HepG2 (cell line): ENCODE results near the gene CGREF1. TPM values are rescaled to one million over a fixed set of nuclear protein-coding genes. Genes with fewer than 3 reads are reported as not detected.
A peak's percentile ranks its signal among the peaks of the same experiment; 100 is the strongest.

Experiments
- KLF16 ChIP-seq, 2 experiments: sonication (generic) in 1 of 2; formaldehyde crosslinking in 1 of 2; IDR thresholded peaks; 2 replicates each; pipeline versions ENCODE4 v1.6.1 to v1.8.0; 2016 to 2023; ENCODE audit warnings: missing genetic modification reagents in 2 of 2, missing compliant biosample characterization in 1 of 2
- RFXAP ChIP-seq: sonication (generic); formaldehyde crosslinking; IDR thresholded peaks from 2 replicates; pipeline ENCODE4 v1.4.0; 2020; ENCODE audit warnings: missing genetic modification reagents, borderline replicate concordance
- SMARCE1 ChIP-seq: fragments of 450-650 bp; IDR thresholded peaks from 2 replicates; pipeline ENCODE4 v1.6.1; 2017; ENCODE audit warnings: borderline replicate concordance
- THAP11 ChIP-seq: IDR thresholded peaks from 2 replicates; pipeline ENCODE4 v1.6.1; 2016; ENCODE audit warnings: missing biosample characterization, missing genetic modification reagents
- ZNF431 ChIP-seq: sonication (generic); formaldehyde crosslinking; IDR thresholded peaks from 2 replicates; pipeline ENCODE4 v1.9.0; 2022; ENCODE audit warnings: missing genetic modification reagents, low read depth, mild to moderate bottlenecking, borderline replicate concordance
- ZNF780A ChIP-seq: sonication (generic); formaldehyde crosslinking; IDR thresholded peaks from 2 replicates; pipeline ENCODE4 v1.8.0; 2022; ENCODE audit warnings: mild to moderate bottlenecking, missing genetic modification reagents, moderate library complexity
- polyA plus RNA-seq, 8 experiments: library from polyadenylated mRNA; depleted of rRNA in 3 of 8; stranded (reverse) in 7 of 8; unstranded in 1 of 8; fragments of >200 nt; fragmentation: Illumina TruSeq in 4 of 8; extraction: Trizol in 4 of 8; gene quantifications; 2 replicates each; pipeline versions ENCODE4 v1.2.1 to v1.2.3, GENCODE V29; 2011 to 2016; ENCODE audit warnings: low read depth in 4 of 8, missing spikeins in 1 of 8, mixed read lengths in 1 of 8; ENCODE audit not compliant: insufficient read depth in 1 of 8
- total RNA-seq, 5 experiments: library from RNA; depleted of rRNA; stranded (reverse); fragments of >200 nt; fragmentation: Illumina TruSeq; extraction: Trizol; gene quantifications; 2 replicates each; pipeline ENCODE4 v1.2.3, GENCODE V29; 2016; ENCODE audit warnings: low read depth in 1 of 5
- TF ChIP-seq, protein P1 (sequence below): sonication (generic); formaldehyde crosslinking; IDR thresholded peaks from 2 replicates; pipeline ENCODE4 v1.8.0; 2022; ENCODE audit warnings: missing genetic modification reagents, mild to moderate bottlenecking, borderline replicate concordance
- TF ChIP-seq, protein P2 (sequence below): sonication (generic); IDR thresholded peaks from 2 replicates; pipeline ENCODE4 v1.6.1; 2016; ENCODE audit warnings: low read depth, borderline replicate concordance
- TF ChIP-seq, protein P3 (sequence below): sonication (generic); formaldehyde crosslinking; IDR thresholded peaks from 2 replicates; pipeline ENCODE4 v1.5.0; 2020; ENCODE audit warnings: missing genetic modification reagents, mild to moderate bottlenecking, borderline replicate concordance
- TF ChIP-seq, protein P4 (sequence below): sonication (generic); formaldehyde crosslinking; IDR thresholded peaks from 2 replicates; pipeline ENCODE4 v1.8.1; 2023; ENCODE audit warnings: mild to moderate bottlenecking, missing genetic modification reagents
- TF ChIP-seq, protein P5 (sequence below), 2 experiments: sonication (generic) in 1 of 2; formaldehyde crosslinking in 1 of 2; IDR thresholded peaks; 2 replicates each; pipeline versions ENCODE4 v1.6.1 to v1.9.0; 2014 to 2022; ENCODE audit warnings: antibody characterized with exemption in 1 of 2, borderline replicate concordance in 1 of 2, inconsistent platforms in 1 of 2, low read depth in 1 of 2, missing genetic modification reagents in 1 of 2
- TF ChIP-seq, protein P6 (sequence below): sonication (generic); formaldehyde crosslinking; conservative IDR thresholded peaks from 2 replicates; pipeline ENCODE4 v1.8.0; 2022; ENCODE audit warnings: low read depth, missing genetic modification reagents

The CGREF1 gene
- total and polyA plus RNA-seq, 2 of the 13 experiments (the other 11 are each of a cell fraction or from before 2014, with no cell fraction given), result 13.9 to 23.4 TPM

DNA sequence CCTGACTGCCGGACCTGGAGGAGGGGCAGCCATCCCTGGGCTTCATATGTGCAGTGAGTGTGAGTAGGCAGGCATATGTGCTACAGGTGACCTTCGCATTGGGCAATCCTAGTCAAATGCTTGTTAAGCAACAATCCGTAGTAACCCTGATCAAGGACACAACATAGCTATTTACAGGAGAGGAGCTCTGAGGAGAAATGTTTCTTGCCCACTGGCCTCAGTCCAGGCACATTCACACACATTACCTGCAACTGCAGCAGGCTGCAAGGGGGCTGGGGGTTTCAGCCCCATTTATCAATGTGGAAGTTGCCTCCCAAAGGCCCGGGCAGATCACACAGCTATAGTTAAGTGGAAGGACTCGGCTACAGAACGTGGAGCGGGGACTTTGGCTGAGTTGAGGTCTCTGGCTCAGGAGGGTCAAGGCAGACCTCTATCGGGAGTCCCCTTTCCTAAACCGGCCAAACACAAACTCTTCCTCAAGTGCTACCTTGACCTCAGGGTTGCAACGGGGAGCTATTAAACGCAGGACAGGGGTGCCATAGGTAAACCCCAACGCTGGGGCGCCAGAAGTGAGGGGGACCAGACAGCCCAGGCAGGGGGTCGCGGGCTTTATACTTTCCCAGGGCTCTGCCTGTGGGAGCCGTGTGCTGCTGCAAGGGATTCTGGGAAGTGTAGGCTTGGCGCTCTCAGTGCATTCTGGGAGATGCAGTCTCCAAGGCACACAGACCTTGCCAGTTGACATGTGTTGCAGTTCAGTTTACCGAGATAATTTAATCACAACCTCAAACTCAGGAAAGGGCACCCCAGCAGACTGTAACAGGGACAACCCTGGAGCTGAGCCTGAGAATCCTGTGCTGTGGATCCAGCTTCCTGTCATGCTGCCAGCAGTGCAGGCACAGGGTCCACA, 22.9 kb downstream of the CGREF1 start (continued):
- TF ChIP-seq, protein P1, sequence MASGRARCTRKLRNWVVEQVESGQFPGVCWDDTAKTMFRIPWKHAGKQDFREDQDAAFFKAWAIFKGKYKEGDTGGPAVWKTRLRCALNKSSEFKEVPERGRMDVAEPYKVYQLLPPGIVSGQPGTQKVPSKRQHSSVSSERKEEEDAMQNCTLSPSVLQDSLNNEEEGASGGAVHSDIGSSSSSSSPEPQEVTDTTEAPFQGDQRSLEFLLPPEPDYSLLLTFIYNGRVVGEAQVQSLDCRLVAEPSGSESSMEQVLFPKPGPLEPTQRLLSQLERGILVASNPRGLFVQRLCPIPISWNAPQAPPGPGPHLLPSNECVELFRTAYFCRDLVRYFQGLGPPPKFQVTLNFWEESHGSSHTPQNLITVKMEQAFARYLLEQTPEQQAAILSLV (CRISPR knock-in tag), result peak; percentile 56; the same call in 1 of the 2 replicates
- TF ChIP-seq KLF16 (CRISPR knock-in tag; IDR thresholded peaks at IDR 0.05), result peak in 1 of 2 experiments; percentile 94; a peak in 2 of 4 replicates
- TF ChIP-seq, protein P2, sequence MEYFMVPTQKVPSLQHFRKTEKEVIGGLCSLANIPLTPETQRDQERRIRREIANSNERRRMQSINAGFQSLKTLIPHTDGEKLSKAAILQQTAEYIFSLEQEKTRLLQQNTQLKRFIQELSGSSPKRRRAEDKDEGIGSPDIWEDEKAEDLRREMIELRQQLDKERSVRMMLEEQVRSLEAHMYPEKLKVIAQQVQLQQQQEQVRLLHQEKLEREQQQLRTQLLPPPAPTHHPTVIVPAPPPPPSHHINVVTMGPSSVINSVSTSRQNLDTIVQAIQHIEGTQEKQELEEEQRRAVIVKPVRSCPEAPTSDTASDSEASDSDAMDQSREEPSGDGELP, result peak; percentile 97
- TF ChIP-seq, protein P3, sequence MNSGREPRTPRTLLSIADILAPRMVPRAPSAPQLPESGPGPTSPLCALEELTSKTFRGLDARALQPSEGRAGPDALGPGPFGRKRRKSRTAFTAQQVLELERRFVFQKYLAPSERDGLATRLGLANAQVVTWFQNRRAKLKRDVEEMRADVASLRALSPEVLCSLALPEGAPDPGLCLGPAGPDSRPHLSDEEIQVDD (CRISPR knock-in tag), result peak; percentile 59; the same call in 1 of the 2 replicates
- peak; percentile 78; the same call in 1 of the 2 replicates for TF ChIP-seq ZNF780A
- peak; percentile 44; the same call in 1 of the 2 replicates for TF ChIP-seq ZNF431 (CRISPR knock-in tag)
- TF ChIP-seq RFXAP (CRISPR knock-in tag), result peak; percentile 92
- peak; percentile 96 for TF ChIP-seq THAP11 (CRISPR knock-in tag)
- TF ChIP-seq, protein P4, sequence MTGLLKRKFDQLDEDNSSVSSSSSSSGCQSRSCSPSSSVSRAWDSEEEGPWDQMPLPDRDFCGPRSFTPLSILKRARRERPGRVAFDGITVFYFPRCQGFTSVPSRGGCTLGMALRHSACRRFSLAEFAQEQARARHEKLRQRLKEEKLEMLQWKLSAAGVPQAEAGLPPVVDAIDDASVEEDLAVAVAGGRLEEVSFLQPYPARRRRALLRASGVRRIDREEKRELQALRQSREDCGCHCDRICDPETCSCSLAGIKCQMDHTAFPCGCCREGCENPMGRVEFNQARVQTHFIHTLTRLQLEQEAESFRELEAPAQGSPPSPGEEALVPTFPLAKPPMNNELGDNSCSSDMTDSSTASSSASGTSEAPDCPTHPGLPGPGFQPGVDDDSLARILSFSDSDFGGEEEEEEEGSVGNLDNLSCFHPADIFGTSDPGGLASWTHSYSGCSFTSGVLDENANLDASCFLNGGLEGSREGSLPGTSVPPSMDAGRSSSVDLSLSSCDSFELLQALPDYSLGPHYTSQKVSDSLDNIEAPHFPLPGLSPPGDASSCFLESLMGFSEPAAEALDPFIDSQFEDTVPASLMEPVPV (CRISPR knock-in tag), result peak; percentile 84
- TF ChIP-seq, protein P5, sequence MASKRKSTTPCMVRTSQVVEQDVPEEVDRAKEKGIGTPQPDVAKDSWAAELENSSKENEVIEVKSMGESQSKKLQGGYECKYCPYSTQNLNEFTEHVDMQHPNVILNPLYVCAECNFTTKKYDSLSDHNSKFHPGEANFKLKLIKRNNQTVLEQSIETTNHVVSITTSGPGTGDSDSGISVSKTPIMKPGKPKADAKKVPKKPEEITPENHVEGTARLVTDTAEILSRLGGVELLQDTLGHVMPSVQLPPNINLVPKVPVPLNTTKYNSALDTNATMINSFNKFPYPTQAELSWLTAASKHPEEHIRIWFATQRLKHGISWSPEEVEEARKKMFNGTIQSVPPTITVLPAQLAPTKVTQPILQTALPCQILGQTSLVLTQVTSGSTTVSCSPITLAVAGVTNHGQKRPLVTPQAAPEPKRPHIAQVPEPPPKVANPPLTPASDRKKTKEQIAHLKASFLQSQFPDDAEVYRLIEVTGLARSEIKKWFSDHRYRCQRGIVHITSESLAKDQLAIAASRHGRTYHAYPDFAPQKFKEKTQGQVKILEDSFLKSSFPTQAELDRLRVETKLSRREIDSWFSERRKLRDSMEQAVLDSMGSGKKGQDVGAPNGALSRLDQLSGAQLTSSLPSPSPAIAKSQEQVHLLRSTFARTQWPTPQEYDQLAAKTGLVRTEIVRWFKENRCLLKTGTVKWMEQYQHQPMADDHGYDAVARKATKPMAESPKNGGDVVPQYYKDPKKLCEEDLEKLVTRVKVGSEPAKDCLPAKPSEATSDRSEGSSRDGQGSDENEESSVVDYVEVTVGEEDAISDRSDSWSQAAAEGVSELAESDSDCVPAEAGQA (IDR thresholded peaks at IDR 0.05; ENCODE audit: low read depth), result peak; percentile 63; the same call in 1 of the 2 replicates
- TF ChIP-seq, protein P5 (CRISPR knock-in tag; IDR thresholded peaks at IDR 0.05; ENCODE audit: borderline replicate concordance), result no peak
- TF ChIP-seq, protein P6, sequence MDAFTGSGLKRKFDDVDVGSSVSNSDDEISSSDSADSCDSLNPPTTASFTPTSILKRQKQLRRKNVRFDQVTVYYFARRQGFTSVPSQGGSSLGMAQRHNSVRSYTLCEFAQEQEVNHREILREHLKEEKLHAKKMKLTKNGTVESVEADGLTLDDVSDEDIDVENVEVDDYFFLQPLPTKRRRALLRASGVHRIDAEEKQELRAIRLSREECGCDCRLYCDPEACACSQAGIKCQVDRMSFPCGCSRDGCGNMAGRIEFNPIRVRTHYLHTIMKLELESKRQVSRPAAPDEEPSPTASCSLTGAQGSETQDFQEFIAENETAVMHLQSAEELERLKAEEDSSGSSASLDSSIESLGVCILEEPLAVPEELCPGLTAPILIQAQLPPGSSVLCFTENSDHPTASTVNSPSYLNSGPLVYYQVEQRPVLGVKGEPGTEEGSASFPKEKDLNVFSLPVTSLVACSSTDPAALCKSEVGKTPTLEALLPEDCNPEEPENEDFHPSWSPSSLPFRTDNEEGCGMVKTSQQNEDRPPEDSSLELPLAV, result no peak
- TF ChIP-seq SMARCE1, result no peak
